Endothelial cell (in vitro differentiated cells): Measurements from ENCODE around the gene PACSIN3. TPM values are rescaled to one million over a fixed set of nuclear protein-coding genes. Genes with fewer than 3 reads are reported as not detected.

Experiments
- DNase-seq: peaks from one replicate; pipeline ENCODE4 v3.0.0; 2021; ENCODE audit warnings: low spot score
- H3K27ac Mint-ChIP-seq: one replicate; pipeline ENCODE4 v1.8.0; 2021; ENCODE audit warnings: mixed read lengths, inconsistent platforms; ENCODE audit not compliant: unreplicated experiment
- H3K27me3 Mint-ChIP-seq: one replicate; pipeline ENCODE4 v1.8.0; 2021; ENCODE audit warnings: mild to moderate bottlenecking, moderate library complexity, mixed read lengths, inconsistent platforms; ENCODE audit not compliant: unreplicated experiment
- H3K36me3 Mint-ChIP-seq: one replicate; pipeline ENCODE4 v1.8.0; 2021; ENCODE audit warnings: mild to moderate bottlenecking, low read depth, mixed read lengths, inconsistent platforms; ENCODE audit not compliant: unreplicated experiment
- H3K4me1 Mint-ChIP-seq: one replicate; pipeline ENCODE4 v1.8.0; 2021; ENCODE audit warnings: mild to moderate bottlenecking, mixed read lengths, inconsistent platforms; ENCODE audit not compliant: unreplicated experiment
- H3K4me3 Mint-ChIP-seq: one replicate; pipeline ENCODE4 v1.8.0; 2021; ENCODE audit warnings: mild to moderate bottlenecking, mixed read lengths, inconsistent platforms; ENCODE audit not compliant: unreplicated experiment
- H3K9me3 Mint-ChIP-seq: one replicate; pipeline ENCODE4 v1.8.0; 2021; ENCODE audit warnings: mixed read lengths, inconsistent platforms; ENCODE audit not compliant: unreplicated experiment
- CTCF ChIP-seq: fragments of 200-600 bp; sonication (generic); IDR thresholded peaks from one replicate; pipeline ENCODE4 v1.5.0; 2021; ENCODE audit warnings: antibody characterized with exemption; ENCODE audit not compliant: unreplicated experiment
- total RNA-seq: library from RNA; stranded (reverse); fragmentation: NEBNext Ultra II Directional; extraction: Animal tissue kit (Norgen Biotek cat#: 25700); gene quantifications from one replicate; pipeline ENCODE4 v1.2.1, GENCODE V29; 2021; ENCODE audit not compliant: unreplicated experiment

Gene PACSIN3
- total RNA-seq, 1 donor from 2014 or later, result 10.7 TPM

DNA sequence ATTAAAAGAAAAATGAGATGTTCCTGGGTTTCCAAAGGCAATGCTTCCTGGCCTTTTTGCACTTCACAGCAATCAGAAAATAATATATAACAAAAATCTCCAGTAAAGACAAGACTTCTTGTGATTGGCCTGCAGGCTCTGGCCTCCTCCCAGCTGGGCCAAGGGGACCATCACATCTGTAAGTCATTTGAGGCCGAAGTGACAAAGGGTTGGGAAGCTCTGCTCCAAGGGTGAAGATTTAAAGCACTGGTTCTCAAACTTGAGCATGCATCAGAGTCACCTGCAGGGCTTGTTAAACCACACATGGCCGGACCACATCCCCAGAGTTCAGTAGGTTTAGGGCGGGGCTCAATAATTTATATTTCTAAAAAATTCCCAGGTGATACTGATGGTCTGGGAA lies 41.7 kb downstream of the PACSIN3 start:
- Mint-ChIP-seq H3K4me1 (peaks cover 5% of the 10 kb centered on the region), H3K27ac (no peak overlapping the region), H3K9me3 (no peaks in the 10 kb centered on the region), H3K27me3 (no peaks in the 10 kb centered on the region), H3K36me3 (peaks cover 6% of the 10 kb centered on the region), H3K4me3 (no peak overlapping the region)
- TF ChIP-seq CTCF, result no peak
- DNase-seq, result no peak

- no peak for TF ChIP-seq CTCF
- Mint-ChIP-seq H3K36me3 (peaks cover 2% of the 10 kb centered on the region), H3K4me1 (peaks cover under 1% of the 10 kb centered on the region), H3K27me3 (no peaks in the 10 kb centered on the region), H3K9me3 (no peaks in the 10 kb centered on the region), H3K4me3 (no peak overlapping the region), H3K27ac (no peak overlapping the region)
- DNase-seq, result no peak
Measured at GRCh38 chr11:47143322-47143721, 42.9 kb downstream of the PACSIN3 start.

DNA sequence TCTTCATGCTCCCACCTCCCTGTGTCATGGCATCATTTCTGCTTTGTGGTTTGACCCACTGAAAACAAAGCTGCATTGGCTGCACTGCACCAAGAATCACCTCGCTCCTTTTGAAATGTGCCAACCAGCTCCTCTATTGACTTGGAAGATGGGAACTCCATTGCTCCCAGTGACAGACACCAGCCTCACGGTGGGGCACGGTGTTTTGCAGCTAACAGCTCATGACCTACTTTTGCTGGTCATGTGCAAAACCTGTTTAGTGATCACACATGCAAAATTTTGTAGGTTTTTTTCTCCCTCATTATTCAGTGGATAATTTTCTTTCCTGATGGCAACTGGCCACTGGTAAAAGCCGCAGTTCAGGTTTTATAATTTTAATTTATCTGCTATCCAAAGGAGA lies 46.4 kb downstream of the PACSIN3 start:
- no peak overlapping the region for H3K4me3 Mint-ChIP-seq
- no peaks in the 10 kb centered on the region for H3K36me3 Mint-ChIP-seq
- DNase-seq, result no peak
- TF ChIP-seq CTCF, result no peak
- no peaks in the 10 kb centered on the region for H3K27me3 Mint-ChIP-seq
- H3K9me3 Mint-ChIP-seq, result no peaks in the 10 kb centered on the region
- H3K27ac Mint-ChIP-seq, result no peak overlapping the region
- H3K4me1 Mint-ChIP-seq, result no peaks in the 10 kb centered on the region

DNA sequence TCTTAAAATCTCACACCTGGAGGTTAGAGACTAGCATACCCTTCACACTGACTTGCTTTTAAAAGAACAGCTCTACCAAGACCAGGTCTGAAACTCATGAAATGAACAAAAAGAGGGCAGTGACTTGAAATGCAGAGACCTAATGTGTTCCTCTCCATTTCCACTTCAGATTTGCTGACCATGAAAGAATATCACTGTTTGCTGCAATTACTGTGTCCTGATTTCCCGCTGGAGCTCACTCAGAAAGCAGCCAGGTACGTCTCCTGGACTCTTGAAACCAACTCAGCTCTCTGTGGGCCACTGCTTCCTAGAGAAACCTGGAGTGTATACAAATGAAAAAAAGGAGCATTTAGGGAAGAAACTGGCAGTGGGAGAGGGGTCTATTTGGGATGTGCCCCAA lies 48.8 kb downstream of the PACSIN3 start:
- no peak for TF ChIP-seq CTCF
- no peak overlapping the region for H3K4me3 Mint-ChIP-seq
- no peaks in the 10 kb centered on the region for H3K36me3 Mint-ChIP-seq
- no peaks in the 10 kb centered on the region for H3K4me1 Mint-ChIP-seq
- no peak overlapping the region for H3K27ac Mint-ChIP-seq
- H3K27me3 Mint-ChIP-seq, result peaks cover 4% of the 10 kb centered on the region
- no peak for DNase-seq
- H3K9me3 Mint-ChIP-seq, result no peaks in the 10 kb centered on the region

DNA sequence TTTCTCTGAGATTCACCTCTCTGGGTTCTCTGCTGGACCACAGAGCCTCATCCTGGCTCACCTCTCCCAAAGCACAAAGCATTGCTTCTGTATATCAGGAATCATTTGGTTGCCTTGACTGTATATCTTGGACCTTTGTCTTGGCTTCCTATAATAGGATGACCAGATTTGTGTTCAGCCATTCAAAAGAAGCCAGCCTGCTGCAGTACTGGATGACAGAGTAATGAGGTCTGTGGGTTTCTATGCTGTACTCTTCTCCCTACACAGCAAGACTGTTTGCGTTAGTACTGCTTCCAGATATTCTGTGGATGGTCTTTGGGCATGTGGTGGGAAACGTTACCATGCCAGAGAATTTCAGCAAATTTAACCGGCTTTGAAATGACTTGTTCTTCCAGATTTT lies 49.3 kb downstream of the PACSIN3 start:
- no peak for DNase-seq
- peaks cover 4% of the 10 kb centered on the region for H3K27me3 Mint-ChIP-seq
- no peak for TF ChIP-seq CTCF
- no peaks in the 10 kb centered on the region for H3K9me3 Mint-ChIP-seq
- H3K27ac Mint-ChIP-seq, result no peak overlapping the region
- no peak overlapping the region for H3K4me3 Mint-ChIP-seq
- H3K36me3 Mint-ChIP-seq, result no peaks in the 10 kb centered on the region
- no peaks in the 10 kb centered on the region for H3K4me1 Mint-ChIP-seq
